Germinal center (tissue), 1 donor: ENCODE measurements around the gene SERPIND1.

Experiments
- DNase-seq: peaks from one replicate; pipeline ENCODE4 v3.0.0; 2012; ENCODE audit warnings: mixed read lengths, low spot score

Gene SERPIND1

DNA sequence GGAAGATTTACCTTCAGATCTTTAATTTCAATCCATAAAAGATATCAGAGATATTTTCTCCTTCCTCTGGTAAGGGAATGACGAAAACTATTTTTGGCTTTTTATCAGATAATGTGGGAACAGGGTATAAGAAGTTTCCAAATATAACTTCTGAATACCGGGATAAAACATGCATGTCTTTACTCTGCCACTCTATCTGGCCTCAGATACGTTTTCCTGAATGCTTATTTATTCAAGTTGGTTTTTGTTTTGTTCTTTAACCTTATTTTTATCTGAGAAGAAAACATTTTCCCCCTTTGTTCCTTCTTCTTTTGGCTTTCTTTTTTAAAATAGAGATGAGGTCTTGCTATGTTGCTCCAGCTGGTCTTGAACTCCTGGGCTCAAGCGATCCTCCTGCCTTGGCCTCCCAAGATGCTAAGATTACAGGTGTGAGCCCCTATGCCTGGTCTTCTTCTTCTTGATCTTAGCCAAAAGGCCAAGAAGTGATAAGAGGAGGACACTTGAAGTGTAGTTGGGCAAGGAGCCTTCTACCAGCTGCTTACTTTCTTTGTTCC, 1.5 kb downstream of the SERPIND1 start:
- DNase-seq: no peak

GRCh38 chr22:20776624-20777405, 2.9 kb downstream of the SERPIND1 start:
- DNase-seq: no peak

DNA sequence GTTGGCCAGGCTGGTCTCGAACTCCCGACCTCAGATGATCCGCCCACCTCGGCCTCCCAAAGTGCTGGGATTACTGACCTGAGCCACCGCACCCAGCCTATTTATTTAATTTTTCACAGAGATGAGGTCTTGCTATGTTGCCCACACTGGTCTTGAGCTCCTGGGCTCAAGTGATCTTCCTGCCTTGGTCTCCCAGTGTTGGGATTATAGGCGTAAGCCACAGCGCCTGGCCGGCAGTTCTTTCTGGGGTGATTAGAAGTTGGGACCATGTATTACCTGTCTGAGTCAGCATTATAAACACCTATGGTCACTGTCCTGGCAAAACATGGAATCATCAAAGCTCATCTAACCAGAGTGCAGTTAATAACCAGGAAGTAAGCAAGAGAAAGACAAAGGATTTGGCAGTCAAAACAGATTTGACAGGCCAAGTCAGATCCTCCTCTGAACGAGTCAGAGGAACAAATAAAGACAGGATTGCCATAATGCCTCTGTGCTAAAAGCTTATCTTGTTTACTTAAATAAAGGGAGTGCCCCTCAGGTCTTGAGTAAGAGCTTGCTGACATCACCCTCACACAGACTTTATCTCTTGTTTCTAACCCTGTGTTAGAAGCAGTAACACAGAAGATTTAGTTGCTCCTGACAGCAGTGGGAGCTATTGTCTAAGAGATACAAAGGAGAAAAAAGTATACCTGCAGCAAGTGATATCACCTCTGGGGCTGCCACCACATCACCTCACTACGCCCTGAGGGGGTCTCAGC, 3.7 kb downstream of the SERPIND1 start:
- DNase-seq: no peak

DNA sequence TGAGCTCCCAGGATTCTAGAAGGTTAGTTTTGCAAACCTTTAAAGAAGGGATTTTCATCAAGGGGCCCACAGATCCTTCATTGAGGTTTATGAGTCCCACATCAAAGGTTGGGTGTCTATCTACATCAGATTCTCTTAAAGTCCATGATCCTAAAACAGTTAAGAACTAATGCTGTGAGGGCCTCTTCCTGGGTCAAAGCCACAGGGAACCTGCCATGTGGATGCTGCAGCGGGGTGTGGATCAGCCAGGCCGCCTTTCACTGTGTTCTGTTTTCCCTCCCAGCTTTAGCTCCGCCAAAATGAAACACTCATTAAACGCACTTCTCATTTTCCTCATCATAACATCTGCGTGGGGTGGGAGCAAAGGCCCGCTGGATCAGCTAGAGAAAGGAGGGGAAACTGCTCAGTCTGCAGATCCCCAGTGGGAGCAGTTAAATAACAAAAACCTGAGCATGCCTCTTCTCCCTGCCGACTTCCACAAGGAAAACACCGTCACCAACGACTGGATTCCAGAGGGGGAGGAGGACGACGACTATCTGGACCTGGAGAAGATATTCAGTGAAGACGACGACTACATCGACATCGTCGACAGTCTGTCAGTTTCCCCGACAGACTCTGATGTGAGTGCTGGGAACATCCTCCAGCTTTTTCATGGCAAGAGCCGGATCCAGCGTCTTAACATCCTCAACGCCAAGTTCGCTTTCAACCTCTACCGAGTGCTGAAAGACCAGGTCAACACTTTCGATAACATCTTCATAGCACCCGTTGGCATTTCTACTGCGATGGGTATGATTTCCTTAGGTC, 5.3 kb downstream of the SERPIND1 start:
- DNase-seq: no peak

DNA sequence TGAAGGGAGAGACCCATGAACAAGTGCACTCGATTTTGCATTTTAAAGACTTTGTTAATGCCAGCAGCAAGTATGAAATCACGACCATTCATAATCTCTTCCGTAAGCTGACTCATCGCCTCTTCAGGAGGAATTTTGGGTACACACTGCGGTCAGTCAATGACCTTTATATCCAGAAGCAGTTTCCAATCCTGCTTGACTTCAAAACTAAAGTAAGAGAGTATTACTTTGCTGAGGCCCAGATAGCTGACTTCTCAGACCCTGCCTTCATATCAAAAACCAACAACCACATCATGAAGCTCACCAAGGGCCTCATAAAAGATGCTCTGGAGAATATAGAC, 5.9 kb downstream of the SERPIND1 start:
- DNase-seq: no peak

- DNase-seq: no peak
Observed at GRCh38 chr22:20781272-20781990, 7.5 kb downstream of the SERPIND1 start.

DNA sequence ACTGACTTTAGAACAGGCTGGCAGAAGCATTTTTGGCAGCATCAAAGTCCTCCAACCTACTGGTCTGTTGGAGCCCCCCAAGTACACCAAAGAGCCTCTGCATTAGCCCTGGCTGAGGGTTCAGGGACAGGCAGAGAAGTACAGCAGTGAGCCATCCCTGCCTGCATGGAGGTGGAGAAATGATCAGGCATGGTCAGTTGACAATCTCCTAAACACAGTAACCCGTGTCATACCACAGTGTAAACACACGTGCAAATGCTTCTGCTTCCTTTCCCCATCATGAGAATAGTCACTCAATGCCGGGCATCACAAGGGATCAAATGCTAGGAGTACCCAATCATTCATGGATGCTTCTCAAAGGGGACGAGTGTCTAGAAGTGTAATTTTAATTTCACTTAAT, 8.2 kb downstream of the SERPIND1 start:
- no peak for DNase-seq

GRCh38 chr22:20782596-20783299, 8.8 kb downstream of the SERPIND1 start:
- DNase-seq: no peak

- no peak for DNase-seq
Observed at GRCh38 chr22:20783300-20783673, 9.4 kb downstream of the SERPIND1 start.

- DNase-seq: peak; percentile 69
Observed at GRCh38 chr22:20783844-20784723, 10.2 kb downstream of the SERPIND1 start.

DNA sequence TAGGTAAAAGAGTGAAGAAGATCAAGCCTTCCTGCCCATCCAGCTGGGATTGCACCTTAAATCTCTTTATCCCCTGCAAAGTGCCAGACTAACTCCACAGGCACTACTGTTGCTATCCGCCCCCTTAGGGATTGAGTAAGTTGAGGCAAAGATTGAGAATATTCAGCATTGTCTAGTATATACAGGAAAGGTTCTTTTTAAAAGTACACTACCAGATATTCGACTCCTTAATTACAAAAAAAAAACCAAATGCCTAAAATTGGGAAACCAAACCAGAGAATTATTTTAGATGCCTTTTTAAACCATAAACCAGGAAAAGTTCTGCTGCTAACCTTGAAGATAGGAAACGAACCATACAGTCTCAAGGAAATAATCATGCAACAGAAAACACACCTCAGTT, 11.5 kb downstream of the SERPIND1 start:
- DNase-seq: no peak

DNA sequence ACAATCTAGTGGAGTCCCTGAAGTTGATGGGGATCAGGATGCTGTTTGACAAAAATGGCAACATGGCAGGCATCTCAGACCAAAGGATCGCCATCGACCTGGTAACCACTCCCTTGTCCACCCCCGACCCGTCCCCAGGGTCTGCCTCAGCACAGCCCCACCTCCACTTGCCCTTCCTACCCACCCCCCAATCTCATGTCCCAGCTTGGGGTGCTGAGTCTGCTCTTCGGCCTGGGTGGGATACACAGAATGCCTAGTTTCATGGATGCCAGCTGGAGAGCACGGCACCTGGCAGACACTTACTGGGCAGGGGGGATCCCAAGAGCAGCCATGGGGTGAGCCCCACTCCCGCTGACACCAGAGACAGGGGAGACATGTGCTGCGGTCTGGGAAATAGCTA, 12.1 kb downstream of the SERPIND1 start:
- no peak for DNase-seq

DNA sequence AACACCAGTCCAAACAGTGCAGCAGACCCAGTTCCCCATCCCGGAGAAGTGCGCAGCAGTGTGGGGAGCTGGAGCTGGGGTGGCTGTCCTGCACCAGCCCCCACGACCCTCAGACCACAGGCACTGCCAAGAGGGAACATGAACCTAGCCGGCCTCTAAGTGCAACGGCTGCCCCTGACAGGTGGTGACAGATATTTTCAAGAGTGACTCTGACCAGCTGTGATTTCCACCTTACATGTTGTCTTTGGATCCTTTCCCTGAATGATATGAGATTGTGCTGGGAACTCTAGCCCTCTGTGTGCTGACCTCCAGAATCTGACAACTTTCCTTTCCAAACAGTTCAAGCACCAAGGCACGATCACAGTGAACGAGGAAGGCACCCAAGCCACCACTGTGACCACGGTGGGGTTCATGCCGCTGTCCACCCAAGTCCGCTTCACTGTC, 12.6 kb downstream of the SERPIND1 start:
- no peak for DNase-seq

DNA sequence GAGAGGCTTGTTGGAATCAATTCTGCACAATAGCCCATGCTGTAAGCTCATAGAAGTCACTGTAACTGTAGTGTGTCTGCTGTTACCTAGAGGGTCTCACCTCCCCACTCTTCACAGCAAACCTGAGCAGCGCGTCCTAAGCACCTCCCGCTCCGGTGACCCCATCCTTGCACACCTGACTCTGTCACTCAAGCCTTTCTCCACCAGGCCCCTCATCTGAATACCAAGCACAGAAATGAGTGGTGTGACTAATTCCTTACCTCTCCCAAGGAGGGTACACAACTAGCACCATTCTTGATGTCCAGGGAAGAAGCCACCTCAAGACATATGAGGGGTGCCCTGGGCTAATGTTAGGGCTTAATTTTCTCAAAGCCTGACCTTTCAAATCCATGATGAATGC, 13.3 kb downstream of the SERPIND1 start:
- no peak for DNase-seq

DNA sequence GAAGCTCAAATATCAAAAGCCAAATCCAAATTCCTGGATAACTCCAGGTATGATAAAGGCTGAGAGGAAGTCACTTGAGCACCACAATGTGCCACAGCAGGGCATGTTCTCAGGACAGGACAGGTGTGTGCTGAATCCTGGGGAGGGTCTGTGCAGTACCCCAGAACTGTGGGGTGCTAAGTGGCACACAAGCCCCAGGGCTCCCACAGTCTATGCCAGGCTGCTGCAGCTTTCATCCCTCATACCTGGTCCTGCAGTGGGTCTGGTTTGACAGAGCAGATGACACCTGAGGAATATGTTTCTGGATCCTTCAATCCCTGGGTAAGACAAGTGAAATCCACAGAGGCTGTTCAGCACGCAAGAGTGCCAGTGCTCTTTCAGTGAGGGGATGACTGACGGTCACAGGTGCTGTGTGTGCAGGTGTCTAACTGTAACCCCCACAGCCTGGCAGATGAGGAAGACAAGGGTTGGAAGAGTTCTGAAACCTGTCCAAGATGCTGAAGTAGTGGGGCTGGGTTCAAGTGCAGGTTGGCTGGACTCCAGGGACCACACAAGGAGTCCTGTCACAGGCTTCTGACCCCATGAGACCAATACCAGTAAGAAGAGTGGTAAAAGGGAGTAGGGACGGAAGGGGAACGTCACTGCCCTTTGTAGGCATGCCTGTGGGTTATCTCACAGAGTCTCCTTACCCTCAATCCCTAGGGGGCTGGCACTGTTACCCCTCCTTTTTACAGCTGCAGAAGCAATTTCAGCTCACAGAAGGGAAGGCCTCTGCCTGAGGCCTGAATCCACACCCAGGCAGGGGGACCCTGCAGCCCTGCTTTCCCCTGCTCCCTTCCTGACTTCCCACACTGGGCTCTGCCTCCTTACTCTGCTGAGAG, 14.1 kb downstream of the SERPIND1 start:
- no peak for DNase-seq

GRCh38 chr22:20788627-20789344, 14.9 kb downstream of the SERPIND1 start:
- DNase-seq: no peak

- no peak for DNase-seq
Observed at GRCh38 chr22:20792221-20792965, 18.5 kb downstream of the SERPIND1 start.
